CD4-positive, alpha-beta T cell treated with Interleukin-15 for 1 hour (primary cell): ENCODE results near the gene CHST8.

Experiments
- DNase-seq: peaks from one replicate; pipeline ENCODE4 v3.0.0-alpha.2; 2020

The CHST8 gene

DNA sequence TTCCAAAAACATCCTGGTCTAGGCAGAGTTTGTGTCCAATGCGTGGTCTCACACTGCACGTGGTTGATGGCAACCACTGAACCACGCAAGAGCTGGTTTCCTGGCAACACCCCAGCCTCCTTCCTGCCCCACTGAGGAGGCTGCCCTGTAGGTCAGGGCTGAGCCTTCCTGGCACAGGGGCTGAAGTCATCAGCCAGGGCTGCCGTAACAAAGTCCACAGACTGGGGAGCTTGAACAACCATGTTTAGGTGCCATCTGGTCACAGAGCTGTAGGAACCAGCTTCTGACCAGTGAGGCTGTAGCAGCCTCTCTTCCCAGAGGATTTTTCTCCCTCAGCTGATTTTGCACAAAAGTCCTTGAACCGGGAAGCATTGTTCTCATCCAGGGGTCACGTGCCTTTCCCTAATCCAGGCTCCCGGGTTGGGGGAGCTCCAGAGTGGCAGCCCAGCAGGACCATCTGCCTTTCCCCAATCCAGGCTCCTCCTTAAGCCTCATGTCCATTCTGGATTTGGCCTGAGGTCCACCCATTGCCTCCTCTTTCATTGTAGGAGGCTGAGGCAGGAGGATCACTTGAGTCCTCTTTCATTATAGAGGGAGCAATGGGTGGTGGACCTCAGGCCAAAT, 53.9 kb downstream of the CHST8 start:
- no peak for DNase-seq

DNA sequence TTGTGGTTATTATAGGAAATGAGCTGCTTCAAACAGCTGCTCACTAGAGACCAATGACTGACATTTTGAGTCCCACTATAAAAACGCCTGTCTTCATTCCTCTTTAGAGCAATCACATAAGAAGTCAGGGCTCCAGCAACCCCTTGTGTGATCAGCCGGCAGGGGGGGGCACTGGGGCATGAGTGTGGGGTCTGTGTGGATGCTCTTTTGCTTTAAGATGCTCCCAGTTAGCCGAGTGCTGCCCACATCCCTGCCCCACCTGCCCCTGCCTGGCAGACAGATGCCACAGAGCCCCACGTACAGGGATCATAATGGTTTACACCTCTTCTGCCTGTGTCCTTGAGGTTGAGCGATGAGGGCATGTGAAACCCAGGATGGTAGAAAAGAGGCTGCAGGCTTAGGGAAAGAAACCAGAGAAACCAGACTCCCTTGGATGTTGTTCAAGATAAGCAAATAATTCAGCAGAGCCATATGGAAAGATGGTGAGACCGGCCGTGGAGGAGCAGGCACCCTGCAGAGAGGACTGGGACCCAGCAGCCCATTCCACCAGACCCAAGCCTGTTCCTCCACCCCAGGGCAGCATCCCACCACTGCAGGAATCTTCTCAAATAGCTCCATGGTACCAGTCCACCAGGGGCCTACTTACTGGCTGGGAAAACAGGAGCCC, 55.4 kb downstream of the CHST8 start:
- no peak for DNase-seq

DNA sequence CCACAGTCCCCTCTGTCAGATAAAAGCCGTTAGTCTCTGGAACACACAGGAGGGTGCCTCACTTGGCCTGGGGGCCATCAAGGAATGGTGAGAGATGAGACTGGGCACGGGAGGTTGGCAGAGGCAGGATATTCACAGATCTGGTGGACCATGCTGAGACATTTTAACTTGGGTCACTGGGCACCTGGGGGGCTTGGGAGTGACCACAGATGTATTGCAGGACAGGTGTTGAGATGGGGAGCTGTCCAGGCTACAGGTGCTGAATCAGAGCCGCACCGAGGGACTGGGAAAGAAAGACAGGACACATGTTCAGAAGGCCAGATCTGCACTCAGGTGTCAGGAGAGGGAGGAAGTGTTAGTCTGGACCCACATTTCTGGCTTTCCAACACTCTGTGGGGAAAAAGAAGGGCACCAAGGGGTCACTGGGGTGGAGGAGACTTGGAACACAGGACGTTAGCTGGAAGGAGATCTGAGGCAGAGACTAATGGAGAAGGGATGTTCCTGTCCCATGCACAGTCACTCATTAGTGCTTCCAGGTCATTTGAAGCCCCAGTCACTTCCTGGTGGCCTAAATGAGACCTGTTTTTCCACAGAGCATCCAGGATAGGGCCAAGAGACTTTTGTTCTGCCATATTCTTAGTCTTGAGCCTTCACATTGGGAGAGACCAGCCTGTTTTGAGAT, 56.1 kb downstream of the CHST8 start:
- no peak for DNase-seq

DNA sequence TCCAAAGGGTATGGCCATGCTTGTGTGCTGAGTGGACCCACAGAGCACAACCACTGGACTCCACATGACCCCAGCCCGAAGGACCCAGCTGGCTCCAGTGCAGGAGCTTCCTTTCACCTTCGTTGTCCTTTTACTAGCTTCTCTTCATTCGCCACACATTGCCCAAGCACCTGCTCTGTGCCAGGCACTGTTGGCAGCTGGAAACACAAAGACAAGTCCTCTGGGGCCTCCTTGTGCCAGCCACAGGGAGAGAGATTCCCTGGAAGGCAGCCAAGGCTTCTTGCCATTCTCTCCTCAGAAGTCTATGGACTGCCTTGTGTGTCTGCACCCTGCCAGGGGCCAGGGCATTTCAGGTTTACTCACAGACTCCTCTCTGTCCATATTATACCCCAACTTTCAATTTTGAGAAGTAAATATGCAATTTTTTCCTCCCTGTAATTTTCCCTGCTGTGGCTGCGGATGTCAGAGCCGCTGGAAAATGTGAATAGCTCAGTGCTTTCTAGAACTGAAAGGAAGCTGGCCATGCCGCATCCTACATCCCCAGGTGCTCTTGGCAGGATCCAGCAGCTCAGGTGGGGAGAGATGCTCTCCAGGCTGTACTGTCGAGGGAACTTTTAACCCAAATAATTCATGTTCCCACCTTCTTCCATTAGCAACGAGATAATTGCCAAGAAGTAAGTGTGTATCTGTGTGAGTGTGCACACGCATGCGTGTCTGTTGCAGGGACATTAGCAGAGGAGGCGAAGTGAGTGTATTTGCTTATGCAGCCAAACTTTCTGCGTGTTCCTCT, 57.2 kb downstream of the CHST8 start:
- DNase-seq = no peak

DNA sequence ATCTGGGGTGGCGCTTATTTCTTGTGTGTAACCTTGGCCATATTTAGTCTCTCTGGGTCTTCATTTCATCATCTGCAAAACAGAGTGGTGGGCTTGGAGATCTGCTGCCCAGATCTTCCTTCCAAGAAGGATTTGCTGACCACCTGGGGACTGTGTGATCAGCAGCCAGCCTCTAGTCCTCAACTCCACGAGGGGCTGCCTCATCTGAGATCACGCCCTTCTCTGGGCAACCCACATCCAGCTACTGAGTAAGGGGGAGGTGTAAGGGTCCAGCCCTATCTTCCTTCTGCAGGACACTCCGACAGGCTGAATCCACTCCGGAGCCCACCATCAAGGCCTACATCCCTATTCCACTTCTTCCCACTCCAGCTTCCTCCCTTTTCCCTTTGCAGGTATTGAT, 57.9 kb downstream of the CHST8 start:
- DNase-seq = no peak

DNA sequence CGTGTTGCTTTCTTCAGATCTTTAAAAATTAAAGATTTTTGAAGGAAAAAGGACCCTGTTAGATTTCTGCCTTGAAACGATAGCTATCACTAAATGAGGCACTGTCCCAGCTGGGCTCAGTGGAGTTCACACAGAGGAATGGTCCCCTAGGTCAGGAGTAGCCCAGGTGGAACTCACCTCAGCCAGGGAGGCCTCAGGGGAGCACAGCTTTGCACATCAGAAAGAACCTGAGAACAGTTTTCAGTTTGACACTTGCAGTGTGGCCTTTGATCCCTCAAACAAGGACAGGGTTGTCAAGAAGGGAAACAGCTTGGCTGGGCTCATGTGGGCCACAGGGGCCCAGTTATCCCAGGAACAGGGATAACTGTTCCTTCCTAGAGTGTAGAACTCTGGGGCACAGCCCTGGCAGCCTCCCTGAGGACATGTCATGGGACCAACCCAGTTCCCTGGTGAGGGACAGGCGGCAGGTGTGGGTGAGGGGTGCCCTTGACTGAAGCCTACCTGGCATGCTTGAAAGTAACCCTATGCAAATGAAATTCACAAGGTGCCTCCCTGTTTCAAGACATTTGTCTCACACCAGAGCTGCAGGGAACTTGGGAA, 59.4 kb downstream of the CHST8 start:
- DNase-seq = no peak

DNA sequence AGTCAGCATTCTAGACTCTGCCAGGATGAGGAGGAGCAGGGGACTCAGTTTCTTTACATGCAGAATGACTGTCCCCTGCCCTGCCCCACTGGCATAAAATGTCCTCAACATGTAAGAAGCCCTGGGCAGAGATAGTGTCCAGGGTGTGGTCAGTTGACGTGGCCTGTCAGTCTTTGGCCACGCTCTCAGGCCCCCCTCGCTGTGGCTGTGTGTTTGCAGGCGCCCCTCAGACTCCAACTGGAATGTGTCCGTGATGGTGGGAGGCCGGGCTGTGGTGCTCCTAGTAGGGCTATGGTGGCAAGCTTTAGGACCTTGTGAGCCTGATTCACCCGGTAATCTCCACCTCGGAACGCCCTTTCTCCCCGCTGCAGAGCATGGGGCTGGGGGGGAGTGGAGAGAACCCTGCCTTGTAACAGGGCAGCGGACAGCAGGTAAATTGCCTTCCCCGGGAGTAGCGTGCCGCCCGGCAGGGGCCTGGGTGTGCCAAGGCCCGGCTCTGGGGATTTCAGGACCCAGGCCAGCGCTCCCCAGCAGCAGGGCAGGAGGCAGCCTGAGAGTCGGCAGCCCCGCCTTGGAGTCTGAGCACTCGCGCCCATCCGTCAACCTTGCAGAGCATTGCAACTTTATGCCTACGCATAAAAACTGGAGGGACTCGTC, 62.3 kb downstream of the CHST8 start:
- no peak for DNase-seq

DNA sequence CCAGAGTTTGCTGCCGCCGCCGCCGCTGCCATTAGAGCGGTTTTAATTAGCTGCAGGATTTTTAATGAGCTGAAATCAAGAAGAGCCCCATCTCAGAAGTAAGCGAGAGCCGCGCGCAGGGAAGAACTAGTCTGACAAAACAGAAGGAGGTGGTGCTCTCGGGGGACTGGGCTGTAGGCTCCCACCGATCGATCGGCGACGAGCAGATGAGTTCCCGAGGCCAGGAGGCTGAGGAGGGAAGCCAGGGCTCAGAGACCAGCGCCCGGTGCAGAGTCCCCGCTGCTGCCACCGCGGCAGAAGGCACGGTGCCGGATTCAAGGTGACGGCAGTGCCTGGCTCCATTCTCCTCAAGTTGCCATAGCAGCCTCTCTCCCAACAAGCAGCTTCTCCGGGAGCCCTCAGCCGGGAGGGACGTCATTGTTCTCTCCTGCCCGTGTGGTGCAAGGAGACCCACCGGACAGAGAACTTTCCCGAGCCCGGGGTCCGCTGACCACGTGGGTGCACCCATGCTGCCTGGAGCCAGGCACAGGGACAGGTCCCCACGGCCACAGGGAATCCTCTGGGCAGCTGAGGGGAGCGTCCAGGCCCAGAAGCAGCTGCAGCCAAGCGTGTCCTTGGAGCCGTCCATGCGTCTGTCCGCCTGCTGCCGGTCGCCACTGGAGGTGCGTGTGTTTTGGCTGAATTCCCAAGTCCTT, 62.9 kb downstream of the CHST8 start:
- DNase-seq = no peak

DNA sequence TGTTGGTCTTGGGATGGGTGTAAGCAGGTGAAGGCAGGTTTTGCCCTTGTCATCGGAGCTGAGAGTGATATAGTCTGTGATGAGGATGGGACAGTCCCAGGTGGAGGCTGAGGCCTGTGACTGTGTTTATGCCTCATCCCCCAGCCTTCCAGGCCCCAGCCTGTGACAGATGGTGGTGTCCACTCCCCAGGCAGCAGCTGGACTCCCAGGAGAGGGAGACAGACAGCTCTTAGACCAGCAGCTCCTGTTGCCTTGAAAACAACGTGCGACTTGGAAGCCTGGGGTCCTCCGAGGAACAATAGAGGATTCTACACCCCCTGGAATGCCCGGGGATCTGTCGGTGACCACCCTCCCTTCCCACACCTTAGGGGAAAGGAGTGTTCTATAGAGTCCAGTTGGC, 63.8 kb downstream of the CHST8 start:
- no peak for DNase-seq

DNA sequence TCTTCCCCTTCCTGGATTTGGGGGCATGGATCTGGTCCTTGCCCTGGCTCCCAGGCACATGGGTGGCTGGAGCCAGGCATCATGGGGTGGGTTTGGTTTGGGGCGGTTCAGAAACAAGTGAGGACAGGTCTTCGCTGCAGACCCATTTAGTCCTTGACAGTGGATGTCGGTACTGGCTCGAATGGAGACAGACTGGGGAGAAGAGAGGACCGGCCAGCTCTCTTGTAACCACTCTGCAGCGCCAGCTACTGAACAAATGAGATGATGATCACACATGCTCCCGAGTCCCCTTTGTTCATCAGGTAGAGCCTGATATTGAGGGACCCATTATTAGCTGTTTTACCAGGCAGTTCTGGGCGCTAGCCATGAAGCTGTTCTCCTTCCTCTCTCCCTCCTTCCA, 64.5 kb downstream of the CHST8 start:
- DNase-seq = no peak

DNA sequence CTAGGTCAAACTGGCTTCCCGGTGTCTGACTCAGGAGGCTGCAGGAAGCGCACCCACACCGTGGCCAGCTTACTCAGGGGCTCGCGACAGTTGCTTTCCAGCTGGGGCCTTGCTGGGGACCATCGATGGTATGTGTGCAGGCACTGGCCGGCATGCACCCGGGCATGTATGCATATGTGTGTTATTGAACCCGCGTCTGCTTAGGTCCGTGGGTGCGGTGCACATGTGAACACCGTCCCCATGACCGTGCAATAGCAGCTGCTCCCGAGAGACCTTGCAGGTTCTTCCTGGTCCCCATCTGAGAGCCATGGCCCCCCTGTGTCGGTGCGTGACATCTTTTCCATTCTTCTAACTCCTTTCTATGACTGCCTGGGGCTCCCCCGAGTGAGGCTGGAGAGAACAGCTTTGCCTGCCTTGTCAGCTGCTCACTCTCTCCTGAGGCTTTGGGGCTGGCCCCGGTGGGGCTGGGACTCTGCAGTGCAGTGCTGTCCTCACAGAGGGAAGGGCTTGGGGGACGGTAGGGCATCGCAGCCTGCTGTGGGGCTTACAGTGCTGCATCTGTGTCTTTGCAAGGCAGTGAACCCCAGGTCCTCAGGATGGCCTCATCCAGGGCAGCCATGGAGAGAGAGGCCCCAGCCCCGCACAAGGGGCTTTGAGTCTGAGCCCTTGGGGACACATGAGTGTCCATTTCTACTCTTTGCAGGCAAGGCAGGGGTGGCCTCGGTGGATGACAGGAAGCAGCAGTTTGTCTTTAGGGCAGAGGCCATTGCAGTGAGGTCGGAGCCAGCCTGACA, 65.1 kb downstream of the CHST8 start:
- DNase-seq = no peak

DNA sequence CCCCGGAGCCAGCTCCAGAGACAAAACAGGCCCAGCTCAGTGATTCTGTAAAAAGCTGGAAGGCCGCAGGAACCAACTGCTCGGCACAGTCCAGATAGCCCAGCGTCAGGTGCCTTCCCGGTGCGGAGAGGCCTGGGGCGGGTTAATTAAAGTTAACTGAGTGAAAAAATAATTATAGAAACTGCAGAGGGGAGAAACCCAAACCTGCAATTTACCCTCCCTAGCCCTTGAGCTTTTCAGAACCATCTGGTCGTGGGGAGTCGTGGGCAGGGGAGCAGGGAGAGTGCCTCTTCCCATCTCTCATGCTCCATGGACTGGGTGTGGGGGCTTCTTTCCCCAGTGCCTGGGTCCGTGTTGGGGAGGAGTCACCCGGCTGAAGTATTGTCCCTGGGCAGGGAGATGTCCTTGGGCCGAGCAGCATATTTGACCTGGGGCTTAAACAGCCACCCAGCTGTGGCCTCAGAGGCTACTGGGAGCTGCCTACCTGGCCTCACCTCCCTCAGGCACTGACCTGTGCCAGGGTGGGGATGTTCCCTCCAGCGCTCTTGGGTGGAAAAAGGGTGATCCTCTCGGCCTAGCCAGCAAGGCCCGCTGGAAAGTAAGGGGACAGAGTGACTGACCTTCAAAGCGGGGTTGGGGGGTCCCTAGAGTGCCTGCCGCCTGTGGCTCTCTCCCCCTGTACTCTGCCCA, 65.9 kb downstream of the CHST8 start:
- DNase-seq = no peak

DNA sequence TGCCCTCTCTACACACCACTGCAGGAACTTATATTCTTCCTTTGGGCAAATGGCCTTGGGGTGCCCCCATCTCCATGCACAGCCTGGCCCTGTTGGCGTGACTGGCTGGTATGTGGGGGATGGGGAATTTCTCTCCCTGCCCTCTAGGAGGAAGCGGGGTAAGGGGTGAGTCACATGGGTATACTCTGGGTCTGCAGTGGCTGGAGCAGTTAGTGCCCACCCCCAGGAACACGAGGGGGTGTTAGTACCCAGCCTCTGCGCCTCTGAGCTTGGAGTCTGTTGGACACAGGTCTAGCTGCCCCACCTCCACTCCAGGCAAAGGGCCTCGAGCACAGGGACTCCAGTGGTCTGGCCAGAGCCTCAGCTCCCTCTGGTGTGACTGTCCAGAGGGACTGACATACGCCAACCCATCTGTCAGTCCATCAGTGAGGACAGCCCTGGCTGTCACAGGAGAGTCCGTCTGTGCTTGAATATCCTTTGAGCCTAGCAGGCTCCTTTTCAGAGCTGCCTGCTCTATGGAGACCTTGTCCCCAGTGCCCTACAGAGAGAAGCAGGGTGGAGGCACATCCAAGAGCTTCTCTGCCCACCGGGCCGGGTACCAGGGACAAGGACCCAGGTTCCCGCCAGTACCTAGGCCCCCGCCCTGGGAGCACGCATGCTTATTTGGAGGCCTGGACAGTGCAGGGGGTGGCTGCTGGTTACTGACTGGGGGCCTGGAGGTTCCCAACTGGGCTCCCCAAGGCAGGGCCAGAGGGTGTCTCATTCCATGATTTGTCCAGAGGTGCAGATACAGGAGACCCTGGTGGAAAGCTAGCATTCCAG, 66.6 kb downstream of the CHST8 start:
- DNase-seq = no peak

DNA sequence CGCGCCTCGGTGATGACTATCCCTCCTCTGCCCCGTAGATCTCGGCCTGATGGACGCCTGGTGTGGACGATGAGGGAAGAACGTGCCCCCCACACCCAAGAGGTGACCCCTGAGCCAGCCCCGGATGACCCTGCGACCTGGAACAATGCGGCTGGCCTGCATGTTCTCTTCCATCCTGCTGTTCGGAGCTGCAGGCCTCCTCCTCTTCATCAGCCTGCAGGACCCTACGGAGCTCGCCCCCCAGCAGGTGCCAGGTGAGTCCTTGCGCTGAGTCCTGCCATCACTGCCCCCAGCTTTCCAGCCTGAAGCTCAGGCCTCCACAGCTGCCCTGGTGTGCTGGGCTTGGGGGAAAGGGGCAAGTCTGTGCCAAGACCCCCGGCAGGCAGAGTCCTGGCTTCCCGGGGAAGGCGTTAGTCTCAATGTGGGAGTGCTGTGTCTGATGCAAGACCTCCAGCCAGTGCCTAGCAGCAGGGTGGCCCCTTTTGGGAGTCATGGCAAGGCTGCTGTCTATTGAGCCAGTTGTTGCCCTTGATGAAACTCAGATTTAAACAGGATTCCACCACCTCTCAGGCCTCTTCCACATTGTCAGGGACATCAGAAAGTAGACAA, 67.5 kb downstream of the CHST8 start:
- DNase-seq = no peak

DNA sequence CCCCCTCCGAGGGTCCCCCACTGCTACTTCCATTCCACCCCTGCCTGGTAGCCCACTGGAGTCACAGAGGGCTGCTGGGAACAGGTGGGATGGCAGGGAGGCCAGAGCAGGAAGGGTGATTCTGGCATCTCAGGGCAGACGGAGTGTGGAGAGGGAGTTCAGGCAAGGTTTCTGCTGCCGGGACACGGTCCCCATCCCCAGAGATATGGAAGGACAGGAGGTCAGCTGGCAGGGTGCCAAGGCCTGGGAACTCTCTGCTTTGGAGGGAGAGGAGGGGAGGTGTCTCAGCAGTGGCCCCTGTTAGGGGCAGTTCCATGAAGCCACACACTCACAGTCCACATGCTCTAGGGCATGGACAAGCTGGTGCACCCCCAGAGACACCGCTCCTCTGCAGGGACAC, 68.1 kb downstream of the CHST8 start:
- DNase-seq = no peak

DNA sequence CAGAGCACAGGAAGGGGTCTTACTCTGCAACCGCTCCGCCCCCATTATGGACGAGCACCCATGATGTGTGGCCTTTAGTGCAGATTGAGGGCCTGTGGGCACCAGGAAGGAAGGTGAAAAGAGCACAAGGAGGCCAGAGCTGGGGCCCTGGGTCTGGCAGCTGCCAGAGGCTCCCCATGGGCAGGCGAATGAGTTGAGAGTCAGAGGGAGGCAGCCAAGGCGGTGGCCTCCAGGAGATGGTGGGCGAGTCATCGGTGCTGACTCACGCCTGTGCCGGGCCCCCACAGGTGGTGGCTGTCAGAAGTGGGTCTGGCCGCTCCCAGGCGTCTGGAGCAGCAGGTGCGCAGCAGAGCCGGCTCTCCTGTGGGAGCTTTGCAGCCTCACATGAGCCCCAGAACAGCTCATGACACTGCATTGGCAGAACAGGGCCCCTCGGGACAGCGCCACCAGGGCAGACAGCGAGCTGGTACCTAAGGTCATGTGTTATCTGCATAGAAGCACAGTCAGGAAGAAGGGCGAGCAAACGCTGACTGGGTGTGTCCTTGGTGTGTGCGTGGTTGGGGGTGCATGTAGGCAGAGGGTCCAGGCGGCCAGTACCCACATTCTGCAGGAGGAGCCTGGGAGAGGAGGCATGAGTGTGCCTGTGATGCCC, 68.8 kb downstream of the CHST8 start:
- no peak for DNase-seq

DNA sequence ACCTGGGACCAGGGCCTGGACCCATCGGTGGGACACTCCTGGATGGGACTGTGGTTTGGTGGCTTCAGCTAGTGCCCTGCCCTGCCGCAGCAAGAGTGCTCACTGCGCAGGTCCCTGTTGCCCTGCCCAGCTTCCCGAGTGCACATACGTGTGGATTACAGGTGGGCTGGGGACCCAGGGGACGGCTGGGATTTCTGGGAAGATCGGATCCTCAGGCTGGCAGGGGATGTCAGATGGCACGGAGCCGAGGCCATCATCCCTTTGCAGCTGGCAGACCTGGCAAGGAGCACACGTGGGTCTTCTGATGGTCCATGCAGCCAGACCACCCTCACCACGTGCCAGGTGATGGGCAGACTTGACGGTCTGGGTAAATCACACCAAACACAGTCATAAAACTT, 69.3 kb downstream of the CHST8 start:
- DNase-seq = no peak

DNA sequence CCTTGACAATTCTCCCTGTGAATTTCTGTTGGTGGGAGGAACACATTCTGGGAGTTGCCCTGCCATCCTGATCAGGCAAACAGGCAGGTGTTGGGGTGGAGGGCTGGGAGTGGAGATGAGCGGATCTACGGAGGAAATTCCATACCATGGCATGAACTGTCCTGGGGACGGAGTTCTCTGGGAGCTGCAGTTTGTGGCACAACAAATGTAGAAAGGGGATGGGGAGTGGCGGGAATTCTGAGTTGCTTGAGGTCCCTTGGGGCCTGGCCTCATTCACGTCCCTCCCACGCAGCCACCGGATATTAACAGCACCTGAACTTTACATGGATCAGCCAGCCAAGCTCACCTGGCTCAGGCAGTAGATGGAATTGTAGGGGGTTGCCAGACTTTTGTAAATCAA, 70.0 kb downstream of the CHST8 start:
- DNase-seq = no peak

DNA sequence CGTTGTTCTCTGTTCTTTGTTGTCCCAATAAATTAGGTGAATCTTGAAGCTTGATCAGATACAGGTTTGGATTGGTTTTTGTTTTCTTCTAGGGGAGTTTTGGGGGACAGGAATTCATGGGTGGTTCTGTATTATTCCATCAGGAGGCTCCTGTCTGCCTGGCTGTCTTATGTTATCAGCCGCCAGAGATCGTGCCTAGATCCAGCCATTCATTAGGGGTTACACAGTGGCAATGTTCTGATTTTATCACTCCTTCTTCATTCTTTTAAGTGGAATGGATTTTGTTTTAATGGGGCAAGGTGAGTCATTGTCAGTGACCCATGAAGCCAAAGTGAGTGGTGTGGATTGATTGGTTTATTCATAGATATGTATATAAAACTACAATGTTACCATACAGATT, 71.9 kb downstream of the CHST8 start:
- DNase-seq = no peak
